Endodermal cell (in vitro differentiated cells): ENCODE data around the gene RIN3. TPM values are rescaled to one million over a fixed set of nuclear protein-coding genes. Genes with fewer than 3 reads are reported as not detected.
A peak's percentile ranks its signal among the peaks of the same experiment; 100 is the strongest.

ENCODE experiments used
- DNase-seq: peaks from one replicate; pipeline ENCODE4 v3.0.0-alpha.2; 2017
- H3K27ac ChIP-seq: 2 replicates; pipeline ENCODE4 v1.5.1; 2013; ENCODE audit warnings: mild to moderate bottlenecking, low read depth, low read length, moderate library complexity
- H3K27me3 ChIP-seq: 2 replicates; pipeline ENCODE4 v1.6.1; 2013; ENCODE audit warnings: mild to moderate bottlenecking, low read length, moderate library complexity; ENCODE audit not compliant: insufficient read depth, control insufficient read depth, poor library complexity, severe bottlenecking
- H3K36me3 ChIP-seq: 2 replicates; pipeline ENCODE4 v1.7.0; 2013; ENCODE audit warnings: mild to moderate bottlenecking, low read length, moderate library complexity; ENCODE audit not compliant: control insufficient read depth, insufficient read depth
- H3K4me1 ChIP-seq: one replicate; pipeline ENCODE4 v1.7.0; 2013; ENCODE audit warnings: low read length; ENCODE audit not compliant: control insufficient read depth, insufficient read depth
- H3K4me3 ChIP-seq: 2 replicates; pipeline ENCODE4 v1.5.1; 2013; ENCODE audit warnings: mild to moderate bottlenecking, low read length, moderate library complexity
- H3K9ac ChIP-seq: 2 replicates; pipeline ENCODE4 v1.6.1; 2013; ENCODE audit warnings: mild to moderate bottlenecking, low read length, moderate library complexity; ENCODE audit not compliant: poor library complexity, severe bottlenecking; ENCODE audit errors: extremely low read depth
- H3K9me3 ChIP-seq: 2 replicates; pipeline ENCODE4 v1.6.1; 2013; ENCODE audit warnings: mild to moderate bottlenecking, low read length, moderate library complexity; ENCODE audit not compliant: control insufficient read depth
- H3K27ac Mint-ChIP-seq: 2 replicates; pipeline ENCODE4 v1.8.0; 2020; ENCODE audit warnings: mixed read lengths
- H3K27me3 Mint-ChIP-seq: 2 replicates; pipeline ENCODE4 v1.8.0; 2021; ENCODE audit warnings: mild to moderate bottlenecking, mixed read lengths; ENCODE audit not compliant: insufficient read depth
- H3K36me3 Mint-ChIP-seq: 2 replicates; pipeline ENCODE4 v1.8.0; 2020; ENCODE audit warnings: low read depth, mixed read lengths
- H3K4me1 Mint-ChIP-seq: 2 replicates; pipeline ENCODE4 v1.8.0; 2020; ENCODE audit warnings: mixed read lengths
- H3K4me3 Mint-ChIP-seq: 2 replicates; pipeline ENCODE4 v1.8.0; 2020; ENCODE audit warnings: mild to moderate bottlenecking, moderate library complexity, mixed read lengths
- H3K9me3 Mint-ChIP-seq: 2 replicates; pipeline ENCODE4 v1.8.0; 2020; ENCODE audit warnings: mild to moderate bottlenecking, mixed read lengths
- CTCF ChIP-seq: fragments of 200-600 bp; sonication (generic); conservative IDR thresholded peaks from 2 replicates; pipeline ENCODE4 v1.5.0; 2021; ENCODE audit warnings: antibody characterized with exemption, mild to moderate bottlenecking
- WGBS, 2 experiments: methylation state at CpG; one replicate each; pipeline versions ENCODE4 v1.1.5 to v1.1.7; 2013; ENCODE audit warnings: missing lambda C conversion rate in 2 of 2, mixed read lengths in 1 of 2; ENCODE audit not compliant: insufficient coverage in 1 of 2, insufficient read length in 1 of 2; 5-methylcytosine and 5-hydroxymethylcytosine counted together
- total RNA-seq, 2 donors: library from RNA; stranded (reverse); fragmentation: NEBNext Ultra II Directional in 1 of 2; extraction: Animal tissue kit (Norgen Biotek cat#: 25700) in 1 of 2; gene quantifications; 2 replicates in 1 of 2; 3 replicates in 1 of 2; pipeline ENCODE4 v1.2.1, GENCODE V29; 2021

Gene RIN3
- total RNA-seq, 2 donors from 2014 or later = 5.2 to 6.0 TPM

- Histone ChIP-seq H3K27me3 (no peaks in the 10 kb centered on the region), H3K9me3 (no peaks in the 10 kb centered on the region), H3K4me3 (no peak overlapping the region), H3K36me3 (no peaks in the 10 kb centered on the region), H3K27ac (no peak overlapping the region), H3K4me1 (no peaks in the 10 kb centered on the region), H3K9ac (no peak overlapping the region)
- TF ChIP-seq CTCF = no peak
- Mint-ChIP-seq H3K4me3 (no peak overlapping the region), H3K27ac (no peak overlapping the region), H3K27me3 (peaks cover 6% of the 10 kb centered on the region), H3K4me1 (no peaks in the 10 kb centered on the region), H3K36me3 (no peaks in the 10 kb centered on the region), H3K9me3 (no peaks in the 10 kb centered on the region)
- WGBS, 2 experiments = 84 to 93% methylated on average over 3 of the region's 3 CpGs
- peak; percentile 35 for DNase-seq
Observed at GRCh38 chr14:92480856-92481255, 32.7 kb upstream of the RIN3 start.

- Histone ChIP-seq H3K27ac (no peak overlapping the region), H3K4me1 (no peaks in the 10 kb centered on the region), H3K9ac (no peak overlapping the region), H3K4me3 (no peak overlapping the region), H3K27me3 (no peaks in the 10 kb centered on the region), H3K9me3 (no peaks in the 10 kb centered on the region), H3K36me3 (no peaks in the 10 kb centered on the region)
- H3K27ac Mint-ChIP-seq = no peak overlapping the region
- peak; percentile 49 for DNase-seq
- H3K4me3 Mint-ChIP-seq = no peak overlapping the region
- 50 to 70% methylated on average over 1 of the region's 1 CpG for WGBS, 2 experiments
- peaks cover 6% of the 10 kb centered on the region for H3K27me3 Mint-ChIP-seq
- H3K9me3 Mint-ChIP-seq = no peaks in the 10 kb centered on the region
- H3K4me1 Mint-ChIP-seq = no peaks in the 10 kb centered on the region
- peak; percentile 61 for TF ChIP-seq CTCF
- H3K36me3 Mint-ChIP-seq = no peaks in the 10 kb centered on the region
Observed at GRCh38 chr14:92481386-92481785, 32.2 kb upstream of the RIN3 start.

GRCh38 chr14:92481811-92482555 is 31.6 kb upstream of the RIN3 start:
- Histone ChIP-seq H3K9me3 (no peaks in the 10 kb centered on the region), H3K27ac (no peak overlapping the region), H3K27me3 (no peaks in the 10 kb centered on the region), H3K4me3 (no peak overlapping the region), H3K9ac (no peak overlapping the region), H3K36me3 (no peaks in the 10 kb centered on the region), H3K4me1 (no peaks in the 10 kb centered on the region)
- H3K27ac Mint-ChIP-seq = no peak overlapping the region
- TF ChIP-seq CTCF = no peak
- H3K36me3 Mint-ChIP-seq = no peaks in the 10 kb centered on the region
- H3K9me3 Mint-ChIP-seq = no peaks in the 10 kb centered on the region
- DNase-seq = no peak
- peaks cover 6% of the 10 kb centered on the region for H3K27me3 Mint-ChIP-seq
- no peak overlapping the region for H3K4me3 Mint-ChIP-seq
- no peaks in the 10 kb centered on the region for H3K4me1 Mint-ChIP-seq
- WGBS, 2 experiments = 80 to 100% methylated on average over 1 of the region's 1 CpG
